Tibial nerve (tissue), 4 donors: Measurements from ENCODE around the gene FGF10.

Source experiments
- CTCF ChIP-seq, 5 experiments: fragments of 200-600 bp in 3 of 5; fragments of 450-650 bp in 2 of 5; sonication (generic) in 3 of 5; IDR thresholded peaks; one replicate each; pipeline ENCODE4 v1.5.1; 2016 to 2019; ENCODE audit warnings: antibody characterized with exemption in 5 of 5, mild to moderate bottlenecking in 3 of 5, moderate library complexity in 2 of 5
- EP300 ChIP-seq, 2 donors: sonication (generic); formaldehyde crosslinking; IDR thresholded peaks; one replicate each; pipeline ENCODE4 v1.6.1; 2017; ENCODE audit warnings: antibody characterized with exemption in 2 of 2, mild to moderate bottlenecking in 1 of 2
- POLR2A ChIP-seq, 2 donors: fragments of 450-650 bp; IDR thresholded peaks; one replicate each; pipeline ENCODE4 v1.6.1; 2017; ENCODE audit warnings: antibody characterized with exemption in 2 of 2, mild to moderate bottlenecking in 2 of 2, moderate library complexity in 2 of 2

- no peak for TF ChIP-seq POLR2A (IDR thresholded peaks at IDR 0.05)
- TF ChIP-seq CTCF (IDR thresholded peaks at IDR 0.05) = no peak
- TF ChIP-seq EP300 (IDR thresholded peaks at IDR 0.05) = no peak
Measured at GRCh38 chr5:44412286-44412685, 23.1 kb upstream of the FGF10 start.
